HEK293 (cell line): Measurements from ENCODE around the gene KPNA2.

Experiments
- CTCF ChIA-PET: fragments of 350-600 bp; formaldehyde crosslinking; extraction: SDS; loops from one replicate; lab custom pipeline; 2021; ENCODE audit warnings: antibody characterized with exemption; lab: Yijun Ruan, JAX
- POLR2A ChIA-PET: fragments of 300-600 bp; formaldehyde crosslinking; extraction: SDS; loops from one replicate; lab custom pipeline; 2020; ENCODE audit warnings: antibody characterized with exemption, inconsistent platforms; lab: Yijun Ruan, JAX
- H3K27ac ChIP-seq: fragments of 200-500 bp; sonication (Bioruptor generic); 2 replicates; pipeline ENCODE4 v1.5.1; 2014; ENCODE audit warnings: low read depth, low read length, control low read depth, inconsistent platforms; ENCODE audit errors: extremely low read depth
- H3K36me3 ChIP-seq, 2 experiments: fragments of 200-500 bp in 1 of 2; sonication (Bioruptor generic) in 1 of 2; 1 replicate in 1 of 2; 2 replicates in 1 of 2; pipeline ENCODE4 v1.5.1; 2014 to 2017; ENCODE audit warnings: inconsistent platforms in 2 of 2, low read length in 2 of 2; ENCODE audit not compliant: control insufficient read depth in 2 of 2, insufficient read depth in 1 of 2
- H3K4me1 ChIP-seq: fragments of 200-500 bp; sonication (Bioruptor generic); 2 replicates; pipeline ENCODE4 v1.5.1; 2014; ENCODE audit warnings: mild to moderate bottlenecking, low read length, inconsistent platforms; ENCODE audit not compliant: control insufficient read depth, insufficient read depth
- H3K4me3 ChIP-seq: 2 replicates; pipeline ENCODE4 v1.5.1; 2011; ENCODE audit warnings: low read depth, mild to moderate bottlenecking, control low read depth, low read length, moderate library complexity
- H3K9me3 ChIP-seq: fragments of 200-500 bp; sonication (Bioruptor generic); 2 replicates; pipeline ENCODE4 v1.5.1; 2014; ENCODE audit warnings: low read depth, low read length, inconsistent platforms; ENCODE audit not compliant: control insufficient read depth, insufficient read depth
- GLIS1 ChIP-seq: fragments of 450-650 bp; formaldehyde crosslinking; IDR thresholded peaks from 2 replicates; pipeline ENCODE4 v1.5.1; 2016; ENCODE audit warnings: missing biosample characterization, missing genetic modification characterization
- HOXD13 ChIP-seq: sonication (generic); formaldehyde crosslinking; IDR thresholded peaks from 2 replicates; pipeline ENCODE4 v1.8.0; 2022; ENCODE audit warnings: missing genetic modification reagents, borderline replicate concordance
- SALL2 ChIP-seq: fragments of 450-650 bp; formaldehyde crosslinking; IDR thresholded peaks from 2 replicates; pipeline ENCODE4 v1.5.0; 2017; ENCODE audit warnings: missing biosample characterization, mild to moderate bottlenecking, missing genetic modification characterization, borderline replicate concordance
- YY2 ChIP-seq: fragments of 450-650 bp; formaldehyde crosslinking; IDR thresholded peaks from 2 replicates; pipeline ENCODE4 v1.5.1; 2016; ENCODE audit warnings: missing biosample characterization, missing genetic modification characterization
- ZBTB11 ChIP-seq: fragments of 450-650 bp; formaldehyde crosslinking; conservative IDR thresholded peaks from 2 replicates; pipeline ENCODE4 v1.5.1; 2016; ENCODE audit warnings: low read depth, missing biosample characterization, missing genetic modification characterization
- ZIC2 ChIP-seq: fragments of 450-650 bp; formaldehyde crosslinking; IDR thresholded peaks from 2 replicates; pipeline ENCODE4 v1.5.1; 2016; ENCODE audit warnings: missing biosample characterization, missing genetic modification characterization
- ZNF184 ChIP-seq: fragments of 450-650 bp; IDR thresholded peaks from 2 replicates; pipeline ENCODE4 v1.5.1; 2018; ENCODE audit warnings: missing biosample characterization, mild to moderate bottlenecking, missing genetic modification characterization
- ZNF214 ChIP-seq: fragments of 450-650 bp; formaldehyde crosslinking; IDR thresholded peaks from 2 replicates; pipeline ENCODE4 v1.5.1; 2017; ENCODE audit warnings: missing biosample characterization, mild to moderate bottlenecking, missing genetic modification characterization, borderline replicate concordance
- ZNF248 ChIP-seq: fragments of 450-650 bp; formaldehyde crosslinking; IDR thresholded peaks from 2 replicates; pipeline ENCODE4 v1.5.1; 2017; ENCODE audit warnings: missing biosample characterization, missing genetic modification characterization
- ZNF274 ChIP-seq, 2 experiments: fragments of 200-500 bp in 1 of 2; fragments of 450-650 bp in 1 of 2; sonication (Bioruptor generic) in 1 of 2; formaldehyde crosslinking in 1 of 2; IDR thresholded peaks; 2 replicates each; pipeline versions ENCODE4 v1.5.1 to v1.6.1; 2014 to 2016; ENCODE audit warnings: borderline replicate concordance in 1 of 2, inconsistent platforms in 1 of 2, low read length in 1 of 2, missing biosample characterization in 1 of 2, missing genetic modification characterization in 1 of 2
- ZNF555 ChIP-seq: fragments of 450-650 bp; formaldehyde crosslinking; conservative IDR thresholded peaks from 2 replicates; pipeline ENCODE4 v1.5.1; 2017; ENCODE audit warnings: missing biosample characterization, mild to moderate bottlenecking, missing genetic modification characterization, inconsistent platforms
- ZNF624 ChIP-seq: fragments of 450-650 bp; formaldehyde crosslinking; IDR thresholded peaks from 2 replicates; pipeline ENCODE4 v1.5.1; 2017; ENCODE audit warnings: missing biosample characterization, missing genetic modification characterization
- ZNF645 ChIP-seq: fragments of 450-650 bp; formaldehyde crosslinking; IDR thresholded peaks from 2 replicates; pipeline ENCODE4; 2016; ENCODE audit warnings: missing biosample characterization, missing genetic modification characterization
- ZNF654 ChIP-seq: fragments of 450-650 bp; formaldehyde crosslinking; IDR thresholded peaks from 2 replicates; pipeline ENCODE4 v1.5.1; 2016; ENCODE audit warnings: low read depth, missing biosample characterization, missing genetic modification characterization

KPNA2 gene

GRCh38 chr17:68052810-68053209 lies 17.3 kb downstream of the KPNA2 start:
- Histone ChIP-seq H3K9me3 (no peaks in the 10 kb centered on the region), H3K27ac (no peak overlapping the region), H3K36me3 (peaks cover under 1 to 5% of the 10 kb centered on the region in 2 experiments; a peak in 2 of 3 replicates), H3K4me1 (no peaks in the 10 kb centered on the region), H3K4me3 (no peak overlapping the region)
- CTCF ChIA-PET = interaction anchor here (0.7 to 1.2 kb wide), 3 partner anchors 146 to 410 kb away, joined by 3 to 4 read pairs (median 4); no protein-coding TSS in a partner anchor
- no peak for TF ChIP-seq ZNF274 (IDR thresholded peaks at IDR 0.05; ENCODE audit: low read length)
- TF ChIP-seq ZNF274 (tag by site-specific recombination; IDR thresholded peaks at IDR 0.05; ENCODE audit: borderline replicate concordance) = no peak
- TF ChIP-seq ZNF654 (tag by site-specific recombination) = no peak
- POLR2A ChIA-PET = interaction anchor here (0.7 to 1.0 kb wide), 4 partner anchors 17 to 405 kb away, joined by 3 read pairs; partner anchors contain the start of genes KPNA2 and WIPI1

- H3K9me3 ChIP-seq = no peaks in the 10 kb centered on the region
- ChIA-PET POLR2A (interaction anchor here (0.7 to 0.9 kb wide), 3 partner anchors 17 to 291 kb away, joined by 3 read pairs; partner anchors contain the start of gene KPNA2), CTCF (interaction anchor here (0.7 to 1.2 kb wide), 3 partner anchors 146 to 410 kb away, joined by 3 to 4 read pairs (median 4); no protein-coding TSS in a partner anchor)
- no peak overlapping the region for H3K27ac ChIP-seq
- no peak overlapping the region for H3K4me3 ChIP-seq
- no peaks in the 10 kb centered on the region for H3K36me3 ChIP-seq
- peak; percentile 35; the same call in 1 of the 2 replicates for TF ChIP-seq GLIS1 (tag by site-specific recombination)
- TF ChIP-seq ZNF624 = no peak
- H3K4me1 ChIP-seq = no peaks in the 10 kb centered on the region
Measured at GRCh38 chr17:68053231-68054013, 17.9 kb downstream of the KPNA2 start.

- H3K36me3 ChIP-seq = no peaks in the 10 kb centered on the region
- H3K9me3 ChIP-seq = no peaks in the 10 kb centered on the region
- POLR2A ChIA-PET = interaction anchor here (0.6 kb wide), 1 partner anchor 112 kb away, joined by 3 read pairs; no protein-coding TSS in a partner anchor
- no peak for TF ChIP-seq ZNF184 (tag by site-specific recombination)
- TF ChIP-seq ZNF555 (tag by site-specific recombination) = no peak
- no peak for TF ChIP-seq SALL2 (tag by site-specific recombination)
- no peak for TF ChIP-seq YY2 (tag by site-specific recombination)
- TF ChIP-seq ZBTB11 = no peak
- TF ChIP-seq ZNF214 = no peak
- no peak for TF ChIP-seq HOXD13
- no peak for TF ChIP-seq ZNF248 (tag by site-specific recombination)
- no peak for TF ChIP-seq ZNF645 (tag by site-specific recombination)
- no peak for TF ChIP-seq ZIC2 (tag by site-specific recombination)
- CTCF ChIA-PET = interaction anchor here (0.8 kb wide), 1 partner anchor 44 kb away, joined by 5 read pairs; no protein-coding TSS in a partner anchor
- no peak overlapping the region for H3K4me3 ChIP-seq
- H3K4me1 ChIP-seq = no peaks in the 10 kb centered on the region
- no peak overlapping the region for H3K27ac ChIP-seq
Measured at GRCh38 chr17:68054296-68054900, 18.9 kb downstream of the KPNA2 start.
